ENCODE measurements around the gene PJA2.

DNA sequence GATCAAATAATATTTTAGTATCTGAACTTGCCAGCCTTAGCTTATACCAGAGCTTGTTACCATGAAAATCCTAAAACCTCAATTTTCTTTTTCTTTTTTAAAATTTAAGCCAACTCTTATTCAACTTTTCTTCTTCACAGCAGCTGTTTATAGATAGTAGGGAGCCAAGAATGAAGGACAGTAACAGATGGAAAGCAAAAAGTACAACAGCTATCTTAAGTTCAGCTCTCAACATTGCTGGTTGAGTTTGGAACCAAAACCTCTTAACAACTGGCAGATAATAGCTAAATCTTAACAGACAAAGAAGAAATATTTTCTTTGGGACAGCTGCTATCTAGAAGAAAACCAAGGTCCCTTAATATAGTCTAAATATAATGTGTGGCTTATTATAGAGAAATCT lies 74.7 kb downstream of the PJA2 start:
- TF ChIP-seq, protein P1, sequence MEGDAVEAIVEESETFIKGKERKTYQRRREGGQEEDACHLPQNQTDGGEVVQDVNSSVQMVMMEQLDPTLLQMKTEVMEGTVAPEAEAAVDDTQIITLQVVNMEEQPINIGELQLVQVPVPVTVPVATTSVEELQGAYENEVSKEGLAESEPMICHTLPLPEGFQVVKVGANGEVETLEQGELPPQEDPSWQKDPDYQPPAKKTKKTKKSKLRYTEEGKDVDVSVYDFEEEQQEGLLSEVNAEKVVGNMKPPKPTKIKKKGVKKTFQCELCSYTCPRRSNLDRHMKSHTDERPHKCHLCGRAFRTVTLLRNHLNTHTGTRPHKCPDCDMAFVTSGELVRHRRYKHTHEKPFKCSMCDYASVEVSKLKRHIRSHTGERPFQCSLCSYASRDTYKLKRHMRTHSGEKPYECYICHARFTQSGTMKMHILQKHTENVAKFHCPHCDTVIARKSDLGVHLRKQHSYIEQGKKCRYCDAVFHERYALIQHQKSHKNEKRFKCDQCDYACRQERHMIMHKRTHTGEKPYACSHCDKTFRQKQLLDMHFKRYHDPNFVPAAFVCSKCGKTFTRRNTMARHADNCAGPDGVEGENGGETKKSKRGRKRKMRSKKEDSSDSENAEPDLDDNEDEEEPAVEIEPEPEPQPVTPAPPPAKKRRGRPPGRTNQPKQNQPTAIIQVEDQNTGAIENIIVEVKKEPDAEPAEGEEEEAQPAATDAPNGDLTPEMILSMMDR (IDR thresholded peaks at IDR 0.05): no peak
- TF ChIP-seq ZFX (IDR thresholded peaks at IDR 0.05; ENCODE audit: borderline replicate concordance): no peak
